ENCODE results near the gene NTF3. TPM values are rescaled to one million over a fixed set of nuclear protein-coding genes. Genes with fewer than 3 reads are reported as not detected.

The NTF3 gene
- total RNA-seq, 1 experiment from 2014 or later, result not detected

GRCh38 chr12:5396541-5396940, 35.4 kb upstream of the NTF3 start:
- CTCF ChIA-PET, result no interaction called here
- Histone ChIP-seq H3K27me3 (ENCODE audit: insufficient read depth, low read length) (no peaks in the 10 kb centered on the region), H3K79me2 (ENCODE audit: insufficient read depth, low read length) (no peaks in the 10 kb centered on the region), H3K4me3 (replicated peaks in 1 of 2; ENCODE audit: low read depth in 1 of 2, low read length in 2 of 2) (no peak overlapping the region), H3K4me2 (ENCODE audit: low read length) (no peak overlapping the region), H3K9me3 (ENCODE audit: control insufficient read depth in 1 of 2, insufficient read depth in 1 of 2, low read depth in 1 of 2, low read length in 2 of 2) (no peaks in the 10 kb centered on the region), H3K9me2 (ENCODE audit: insufficient read depth) (no peaks in the 10 kb centered on the region), H3K4me1 (ENCODE audit: control insufficient read depth in 1 of 2, insufficient read depth in 2 of 2, low read length in 2 of 2) (no peaks in the 10 kb centered on the region), H3K36me3 (ENCODE audit: control insufficient read depth in 1 of 2, insufficient read depth in 2 of 2, low read length in 2 of 2) (no peaks in the 10 kb centered on the region), H2AFZ (ENCODE audit: low read depth, low read length, poor library complexity, severe bottlenecking) (no peak overlapping the region), H3K9ac (ENCODE audit: low read length) (no peak overlapping the region), H4K20me1 (ENCODE audit: insufficient read depth) (no peaks in the 10 kb centered on the region), H3K27ac (ENCODE audit: low read depth, low read length) (no peak overlapping the region)
- DNase-seq (ENCODE audit: low read depth, low spot score) (no peak), ATAC-seq (no peak)
- TF ChIP-seq ZFX (IDR thresholded peaks at IDR 0.05) (no peak), RAD21 (IDR thresholded peaks at IDR 0.05; ENCODE audit: low read depth) (no peak), SRF (IDR thresholded peaks at IDR 0.05; ENCODE audit: low read depth) (no peak), CEBPB (IDR thresholded peaks at IDR 0.05; ENCODE audit: low read depth) (no peak), YY1 (IDR thresholded peaks at IDR 0.05; ENCODE audit: extremely low read depth, insufficient replicate concordance, low read depth, low read length) (no peak), POLR2AphosphoS5 (IDR thresholded peaks at IDR 0.05; ENCODE audit: low read depth, low read length) (no peak), TCF7L2 (IDR thresholded peaks at IDR 0.05; ENCODE audit: borderline replicate concordance, extremely low read depth, insufficient read depth, insufficient read length) (no peak), EGR1 (IDR thresholded peaks at IDR 0.05; ENCODE audit: low read depth) (no peak), EZH2 (IDR thresholded peaks at IDR 0.05) (no peak), EZH2phosphoT487 (IDR thresholded peaks at IDR 0.05; ENCODE audit: borderline replicate concordance) (no peak), ATF3 (IDR thresholded peaks at IDR 0.05) (no peak)
- BruUV-seq (replicated peaks), result no TSS peak
- intact Hi-C loops (cut with micrococcal nuclease), result no loop called here
- POLR2A ChIA-PET, result no interaction called here
- RAD21 ChIA-PET (ENCODE audit: low non-redundant PET in 1 of 2, low total read pairs in 2 of 2, uncharacterized antibody in 2 of 2, unreplicated experiment in 2 of 2), result no interaction called here

- no peak for ATAC-seq
- no TSS peak for BruUV-seq (replicated peaks)
- H3K79me2 ChIP-seq (ENCODE audit: insufficient read depth, low read length), result no peaks in the 10 kb centered on the region
- intact Hi-C loops (cut with micrococcal nuclease), result no loop called here
- H3K9me2 ChIP-seq (ENCODE audit: insufficient read depth), result no peaks in the 10 kb centered on the region
- no peaks in the 10 kb centered on the region for H4K20me1 ChIP-seq (ENCODE audit: insufficient read depth)
- H3K4me3 ChIP-seq (replicated peaks in 1 of 2; ENCODE audit: low read depth in 1 of 2, low read length in 2 of 2), result no peak overlapping the region
- RAD21 ChIA-PET (ENCODE audit: low non-redundant PET in 1 of 2, low total read pairs in 2 of 2, uncharacterized antibody in 2 of 2, unreplicated experiment in 2 of 2), result no interaction called here
- DNase-seq (ENCODE audit: low read depth, low spot score), result no peak
- no peak overlapping the region for H3K9ac ChIP-seq (ENCODE audit: low read length)
- H3K27me3 ChIP-seq (ENCODE audit: insufficient read depth, low read length), result no peaks in the 10 kb centered on the region
- no peaks in the 10 kb centered on the region for H3K36me3 ChIP-seq (ENCODE audit: control insufficient read depth in 1 of 2, insufficient read depth in 2 of 2, low read length in 2 of 2)
- H2AFZ ChIP-seq (ENCODE audit: low read depth, low read length, poor library complexity, severe bottlenecking), result no peak overlapping the region
- no peak overlapping the region for H3K27ac ChIP-seq (ENCODE audit: low read depth, low read length)
- H3K9me3 ChIP-seq (ENCODE audit: control insufficient read depth in 1 of 2, insufficient read depth in 1 of 2, low read depth in 1 of 2, low read length in 2 of 2), result no peaks in the 10 kb centered on the region
- TF ChIP-seq ELF1 (IDR thresholded peaks at IDR 0.05; ENCODE audit: borderline replicate concordance, low read depth), result no peak
- TF ChIP-seq MAX (IDR thresholded peaks at IDR 0.05), result no peak
- TF ChIP-seq SRF (IDR thresholded peaks at IDR 0.05; ENCODE audit: low read depth), result no peak
- TF ChIP-seq CBX3 (IDR thresholded peaks at IDR 0.05; ENCODE audit: low read depth), result no peak
- H3K4me1 ChIP-seq (ENCODE audit: control insufficient read depth in 1 of 2, insufficient read depth in 2 of 2, low read length in 2 of 2), result no peaks in the 10 kb centered on the region
- CTCF ChIA-PET, result no interaction called here
- POLR2A ChIA-PET, result no interaction called here
- H3K4me2 ChIP-seq (ENCODE audit: low read length), result no peak overlapping the region
Observed at GRCh38 chr12:5399266-5399665, 32.6 kb upstream of the NTF3 start.
